GM18951 (cell line): ENCODE data around the gene SEZ6L.

Experiments used
- POLR2A ChIP-seq: IDR thresholded peaks from 4 replicates; pipeline ENCODE4 v1.6.1; 2011; ENCODE audit warnings: mild to moderate bottlenecking; ENCODE audit not compliant: insufficient read length, insufficient read depth; ENCODE audit errors: extremely low read depth
- in situ Hi-C: fragments of 300-500 bp; cut with MboI; formaldehyde crosslinking; loops from one replicate; pipeline ENCODE4 v1.12.0; 2022; ENCODE audit warnings: low sequenced_read_pairs, mixed read lengths, inconsistent platforms; ENCODE audit not compliant: unreplicated experiment

Gene SEZ6L

DNA sequence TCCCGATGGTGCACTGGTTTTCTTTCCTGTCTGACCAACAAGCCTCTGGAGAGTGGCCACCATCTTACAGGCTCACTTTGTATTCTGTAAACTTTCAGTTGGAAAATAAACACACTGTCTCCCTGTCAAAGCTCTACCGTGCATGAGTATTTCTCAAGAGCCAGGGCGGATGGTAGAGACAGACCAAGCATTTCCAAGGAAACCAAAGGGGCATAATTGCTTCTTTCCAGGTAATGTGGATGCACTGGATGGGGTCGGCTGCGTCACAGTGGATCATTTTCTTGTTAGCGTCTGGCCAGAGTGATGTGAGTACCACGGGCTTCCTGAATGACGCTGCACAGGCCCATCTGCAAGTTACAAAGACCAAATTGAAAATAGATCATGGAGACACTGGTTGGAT lies 5.1 kb upstream of the SEZ6L start:
- no peak for TF ChIP-seq POLR2A
- in situ Hi-C loops, result no loop called here

DNA sequence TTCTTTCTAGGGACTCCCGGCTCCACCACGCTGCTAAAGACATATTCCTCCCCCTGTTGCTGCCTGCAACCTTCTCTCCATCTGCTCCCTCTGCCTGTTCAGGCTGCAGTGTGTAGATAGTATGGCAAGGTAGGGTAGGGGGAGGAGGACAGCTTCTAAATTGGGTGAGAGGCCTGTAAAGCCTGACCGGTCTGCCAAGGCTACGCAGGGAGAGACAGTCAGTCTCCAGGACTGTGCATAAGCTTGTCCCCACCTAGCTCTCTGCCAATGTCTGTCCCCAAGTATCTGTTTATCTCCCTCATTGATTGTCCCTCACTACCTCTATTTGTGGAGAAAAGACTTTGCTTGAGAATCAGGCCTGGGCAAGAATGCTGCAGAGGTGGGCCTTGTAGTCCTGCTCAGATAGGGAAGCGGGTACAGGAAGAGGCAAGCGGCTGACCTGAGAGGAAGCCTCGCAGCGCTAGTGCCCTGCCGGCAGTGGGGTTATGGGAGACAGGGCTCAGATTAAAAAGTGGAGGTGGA lies 871 bp upstream of the SEZ6L start:
- TF ChIP-seq POLR2A, result no peak
- in situ Hi-C loops, result no loop called here

DNA sequence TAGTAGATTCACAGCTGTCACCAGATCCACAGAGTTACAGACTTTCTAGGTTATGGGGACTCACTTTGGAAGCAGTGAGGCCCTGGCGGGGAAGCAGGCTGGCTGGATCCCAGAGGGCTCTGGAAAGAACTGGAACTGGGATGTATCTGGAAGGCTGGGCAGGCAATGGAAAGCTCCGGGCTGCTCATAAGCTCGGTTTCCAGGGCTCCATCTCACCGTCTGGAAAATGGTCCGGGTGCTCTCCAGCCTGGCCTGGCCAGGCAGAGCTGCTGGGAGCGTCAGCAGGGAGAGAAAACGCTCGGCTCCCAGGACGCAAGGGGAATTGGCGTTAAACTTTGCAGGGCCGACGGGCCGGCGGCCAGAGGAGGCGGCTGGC lies 335 bp upstream of the SEZ6L start:
- in situ Hi-C loops, result no loop called here
- TF ChIP-seq POLR2A, result no peak

DNA sequence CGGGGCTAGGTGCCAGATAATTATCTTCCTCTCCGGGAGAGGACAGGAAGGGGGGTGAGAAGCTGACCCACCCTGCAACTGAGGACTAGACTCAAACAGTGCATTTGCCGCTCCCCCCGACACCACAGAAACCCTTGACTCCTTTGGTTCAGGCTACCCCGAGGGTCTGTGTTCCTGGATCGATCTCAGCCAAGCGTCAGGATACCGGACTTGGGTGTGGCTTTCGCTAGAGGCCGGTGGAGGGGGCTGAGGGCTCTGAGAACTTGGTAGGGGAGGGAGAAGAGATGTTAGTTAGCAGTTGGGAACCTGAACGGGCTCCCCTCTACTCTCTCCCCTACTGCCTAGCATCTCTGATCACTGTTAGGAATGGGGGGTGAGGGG lies 840 bp downstream of the SEZ6L start:
- in situ Hi-C loops, result no loop called here
- TF ChIP-seq POLR2A, result no peak

DNA sequence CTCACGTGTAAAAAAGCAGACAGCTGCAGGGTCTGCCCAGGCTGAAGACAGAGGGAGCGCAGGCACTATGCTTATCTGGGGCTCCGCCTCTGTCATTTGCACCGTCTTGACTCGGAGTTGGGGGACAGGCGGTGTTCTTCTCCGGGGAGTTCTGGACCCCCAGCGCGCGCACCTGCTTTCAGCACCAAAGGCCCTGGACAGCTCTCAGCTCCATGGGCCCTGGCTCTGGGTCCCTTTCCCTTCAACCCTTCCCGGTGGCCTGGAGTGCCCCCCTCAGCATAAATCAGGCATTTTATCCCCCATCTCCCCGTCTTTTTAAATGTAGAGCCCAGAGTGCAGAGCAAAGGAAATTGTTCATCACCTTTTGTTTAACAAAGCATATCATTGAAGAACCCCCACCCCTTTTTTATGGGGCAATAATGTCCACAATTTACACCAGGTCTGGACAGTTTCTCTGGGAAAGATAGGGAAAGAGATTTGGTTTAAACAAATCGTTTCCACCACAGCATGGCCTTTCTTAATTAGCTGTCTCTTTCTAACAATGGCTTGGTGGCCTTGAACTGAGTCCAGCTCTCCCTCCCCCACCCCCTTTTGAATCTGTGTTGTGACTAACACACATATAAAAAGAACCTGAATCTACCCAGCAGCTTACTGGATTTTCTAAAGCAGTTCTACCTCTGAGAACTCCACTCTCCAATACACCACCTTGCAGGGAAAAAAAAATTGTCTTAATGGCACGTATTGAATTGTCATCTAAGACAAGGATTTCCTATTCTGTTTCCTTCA lies 1.7 kb downstream of the SEZ6L start:
- in situ Hi-C loops, result no loop called here
- no peak for TF ChIP-seq POLR2A

DNA sequence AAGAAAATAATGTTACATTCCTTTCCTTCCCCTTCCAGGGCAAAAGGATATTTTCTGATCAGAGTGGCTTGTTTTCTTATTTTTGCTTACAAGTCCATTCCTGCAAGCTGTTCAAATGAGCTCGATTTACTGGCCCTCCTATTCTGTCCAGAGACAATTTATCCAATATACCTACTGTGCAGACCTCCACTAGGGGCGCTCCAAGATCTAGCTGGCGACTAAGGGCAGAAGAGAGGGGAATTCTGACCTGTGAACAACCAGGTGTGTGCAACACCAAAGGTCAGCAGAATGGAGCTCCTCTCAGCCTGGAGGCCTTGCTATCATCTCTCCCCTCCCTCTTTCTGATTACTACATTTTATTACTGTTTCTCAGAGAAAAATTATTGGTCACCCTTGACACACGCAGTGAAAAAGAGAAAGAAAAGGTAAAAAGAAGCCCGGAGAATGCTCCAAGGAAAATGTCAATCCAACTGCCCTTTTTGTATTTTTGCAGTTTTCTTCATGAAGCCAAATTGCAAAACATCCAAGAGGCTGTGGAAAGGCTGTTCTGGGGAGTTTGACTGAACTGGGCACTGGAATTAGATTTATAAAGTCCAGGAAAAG lies 3.2 kb downstream of the SEZ6L start:
- no peak for TF ChIP-seq POLR2A
- in situ Hi-C loops, result no loop called here

DNA sequence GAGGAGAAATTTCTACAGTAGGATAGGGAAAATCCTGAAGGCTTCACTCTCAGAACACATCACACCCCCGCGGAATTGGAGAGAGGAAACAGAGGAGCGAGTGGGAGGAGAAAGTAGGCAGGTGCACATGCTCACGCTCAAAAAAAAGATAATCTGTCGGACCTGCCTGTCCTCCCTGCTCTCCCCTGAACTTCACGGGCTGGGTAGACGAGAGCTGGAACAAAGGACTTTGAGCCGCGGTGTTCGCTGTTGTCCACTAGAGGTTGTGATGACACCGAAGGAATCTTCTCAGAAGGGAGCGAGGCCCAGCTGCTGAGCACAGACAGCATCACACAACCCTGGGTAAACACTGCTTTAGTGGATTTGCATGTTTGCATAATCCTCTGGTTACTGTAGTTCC lies 5.0 kb downstream of the SEZ6L start:
- TF ChIP-seq POLR2A, result no peak
- in situ Hi-C loops, result no loop called here

DNA sequence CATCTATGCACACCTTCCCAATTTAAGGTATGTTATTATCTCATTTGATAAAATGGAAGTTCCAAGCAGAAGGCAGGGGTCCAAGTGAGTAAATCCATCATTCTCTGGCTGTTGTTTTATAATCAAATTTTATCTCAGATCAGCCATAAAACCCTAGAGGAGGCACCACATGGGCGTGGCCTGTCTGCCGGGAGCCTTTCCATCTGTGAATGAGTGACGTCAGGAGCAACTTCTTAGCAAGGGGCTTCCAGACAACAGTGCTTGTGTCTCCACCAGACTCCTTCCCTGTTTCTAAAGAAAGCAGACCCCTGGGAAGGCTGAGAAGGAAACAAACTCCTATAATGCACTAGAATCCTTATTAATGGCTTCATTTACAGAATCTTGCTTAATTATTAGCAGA lies 13.5 kb downstream of the SEZ6L start:
- no peak for TF ChIP-seq POLR2A

DNA sequence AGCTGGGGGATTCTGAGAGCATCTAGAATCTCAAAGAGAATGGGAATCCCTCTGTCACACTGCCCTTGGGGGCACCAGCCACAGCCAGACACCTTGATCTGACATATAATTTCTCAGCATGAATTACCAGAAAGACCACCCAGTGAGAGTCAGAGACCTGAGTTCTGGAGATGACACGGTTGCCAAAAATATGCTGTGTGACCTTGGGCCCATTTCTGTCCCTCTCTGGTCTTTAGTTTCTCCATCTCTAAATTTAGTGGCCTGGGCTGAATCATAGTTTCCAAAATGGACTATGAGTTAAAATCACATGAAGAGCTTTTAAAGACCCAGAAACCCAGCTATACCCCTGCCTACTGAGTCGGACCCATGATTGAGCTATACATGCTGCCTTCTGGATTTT lies 15.9 kb downstream of the SEZ6L start:
- TF ChIP-seq POLR2A, result no peak
- in situ Hi-C loops, result no loop called here

More for the DNA sequence above, 13.5 kb downstream of the SEZ6L start:
- in situ Hi-C loops, result no loop called here

DNA sequence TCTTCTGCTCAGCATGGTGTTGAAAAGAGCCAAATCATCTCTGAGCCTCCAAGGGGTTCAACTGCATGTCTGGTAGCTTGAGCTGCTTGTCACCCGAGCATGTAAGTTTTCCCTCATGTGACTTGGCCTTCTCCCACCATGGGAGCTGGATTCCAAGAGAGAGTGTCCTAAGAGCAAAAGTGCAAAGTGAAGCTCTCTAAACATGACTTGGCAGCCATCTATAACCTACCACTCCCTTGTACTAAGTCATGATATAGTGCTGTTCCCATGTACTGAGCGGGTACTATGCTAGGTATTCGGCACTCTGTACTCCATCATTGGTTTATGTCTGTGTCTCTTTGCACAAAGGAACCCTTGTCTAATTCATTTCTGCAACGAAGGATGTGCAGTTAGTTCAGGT lies 19.1 kb downstream of the SEZ6L start:
- in situ Hi-C loops, result no loop called here
- no peak for TF ChIP-seq POLR2A

DNA sequence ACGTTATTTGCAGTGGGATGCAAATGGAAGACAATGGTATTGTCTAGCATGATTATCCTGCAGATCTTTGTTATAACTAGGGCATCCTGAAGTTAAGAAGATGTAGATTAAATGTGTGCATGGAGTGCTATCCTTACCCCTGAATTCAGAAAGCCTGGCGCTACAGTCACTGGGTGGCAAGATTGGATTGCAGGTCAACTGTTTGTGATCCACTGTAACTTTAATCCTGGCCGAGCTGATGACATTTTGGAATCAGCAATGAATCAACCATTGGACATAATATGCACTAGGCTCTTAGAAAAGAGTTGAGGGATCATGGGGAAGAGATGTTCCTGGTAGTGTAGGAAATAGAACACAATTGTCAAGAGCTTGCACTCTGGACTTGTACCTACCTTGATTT lies 25.1 kb downstream of the SEZ6L start:
- no peak for TF ChIP-seq POLR2A
- in situ Hi-C loops, result no loop called here

DNA sequence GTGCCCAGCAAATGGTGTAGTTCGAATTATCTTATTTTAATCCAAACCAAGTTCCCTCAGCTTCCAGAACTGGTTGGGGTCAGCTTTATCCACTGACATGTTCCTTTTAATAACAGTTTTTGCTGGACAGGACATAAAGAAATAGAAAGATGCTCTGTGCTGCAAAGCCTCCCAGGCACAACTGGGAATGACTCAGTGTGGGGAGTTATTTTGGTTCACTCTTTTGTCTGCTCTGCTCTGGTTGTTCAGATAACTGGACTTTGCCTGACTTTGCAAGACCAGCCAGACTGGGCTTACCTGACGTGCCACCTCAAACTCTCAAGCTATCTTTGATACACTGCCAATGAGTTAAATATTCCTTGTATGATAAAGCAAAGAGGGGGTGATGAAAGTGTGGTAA lies 25.6 kb downstream of the SEZ6L start:
- in situ Hi-C loops, result no loop called here
- TF ChIP-seq POLR2A, result no peak

DNA sequence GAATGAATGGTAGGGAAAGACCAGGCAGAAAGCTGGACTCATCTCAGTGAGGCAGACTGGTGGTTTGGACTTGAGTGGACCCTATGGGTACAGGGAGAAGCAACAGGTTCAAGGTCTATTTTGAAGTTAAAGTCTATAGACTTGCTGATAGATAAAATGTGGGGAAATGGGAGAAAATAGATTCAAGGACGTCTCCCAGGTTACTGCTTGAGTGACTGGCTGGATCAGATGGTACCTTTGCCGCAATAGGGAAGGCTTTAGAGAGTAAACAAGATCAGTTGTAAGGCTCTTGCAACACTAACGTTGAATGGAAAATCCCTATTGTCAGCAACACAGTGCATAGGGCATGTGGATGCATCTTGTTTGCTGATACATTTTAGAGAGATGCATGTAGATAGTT lies 27.4 kb downstream of the SEZ6L start:
- no peak for TF ChIP-seq POLR2A
- in situ Hi-C loops, result no loop called here

DNA sequence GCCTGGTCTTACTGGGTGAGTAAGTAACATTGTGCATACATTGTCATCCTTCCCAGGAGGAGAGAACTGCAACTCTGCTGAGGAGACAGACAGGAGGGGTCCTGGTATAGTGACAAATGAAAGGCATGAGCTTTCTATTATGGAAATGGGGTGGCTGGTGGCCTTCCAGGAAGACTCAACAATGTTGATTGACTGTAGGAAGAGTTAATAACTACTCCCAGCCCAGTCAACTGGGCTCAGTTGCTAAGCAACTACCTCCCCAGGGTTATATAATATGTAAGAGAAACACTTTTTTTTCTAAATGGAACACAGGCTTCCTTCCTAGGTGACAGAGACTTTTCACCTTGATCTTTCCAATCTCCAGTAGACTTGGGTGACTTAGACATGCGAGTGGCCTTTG lies 28.2 kb downstream of the SEZ6L start:
- in situ Hi-C loops, result no loop called here
- TF ChIP-seq POLR2A, result no peak
